Hepatocyte (in vitro differentiated cells): ENCODE data around the gene KCNJ4.

Source experiments
- EZH2 ChIP-seq: fragments of 200-600 bp; sonication (generic); IDR thresholded peaks from 2 replicates; pipeline ENCODE4 v1.6.1; 2016; ENCODE audit warnings: antibody characterized with exemption, mild to moderate bottlenecking, borderline replicate concordance
- EZH2phosphoT487 ChIP-seq: fragments of 200-600 bp; sonication (generic); IDR thresholded peaks from one replicate; pipeline ENCODE4 v1.6.1; 2018; ENCODE audit warnings: antibody characterized with exemption, mild to moderate bottlenecking, low read depth, moderate library complexity; ENCODE audit not compliant: unreplicated experiment, severe bottlenecking
- TF ChIP-seq, protein P1 (sequence below): fragments of 200-600 bp; sonication (generic); IDR thresholded peaks from 2 replicates; pipeline ENCODE4 v1.5.1; 2016; ENCODE audit warnings: antibody characterized with exemption, mild to moderate bottlenecking; ENCODE audit not compliant: poor library complexity

DNA sequence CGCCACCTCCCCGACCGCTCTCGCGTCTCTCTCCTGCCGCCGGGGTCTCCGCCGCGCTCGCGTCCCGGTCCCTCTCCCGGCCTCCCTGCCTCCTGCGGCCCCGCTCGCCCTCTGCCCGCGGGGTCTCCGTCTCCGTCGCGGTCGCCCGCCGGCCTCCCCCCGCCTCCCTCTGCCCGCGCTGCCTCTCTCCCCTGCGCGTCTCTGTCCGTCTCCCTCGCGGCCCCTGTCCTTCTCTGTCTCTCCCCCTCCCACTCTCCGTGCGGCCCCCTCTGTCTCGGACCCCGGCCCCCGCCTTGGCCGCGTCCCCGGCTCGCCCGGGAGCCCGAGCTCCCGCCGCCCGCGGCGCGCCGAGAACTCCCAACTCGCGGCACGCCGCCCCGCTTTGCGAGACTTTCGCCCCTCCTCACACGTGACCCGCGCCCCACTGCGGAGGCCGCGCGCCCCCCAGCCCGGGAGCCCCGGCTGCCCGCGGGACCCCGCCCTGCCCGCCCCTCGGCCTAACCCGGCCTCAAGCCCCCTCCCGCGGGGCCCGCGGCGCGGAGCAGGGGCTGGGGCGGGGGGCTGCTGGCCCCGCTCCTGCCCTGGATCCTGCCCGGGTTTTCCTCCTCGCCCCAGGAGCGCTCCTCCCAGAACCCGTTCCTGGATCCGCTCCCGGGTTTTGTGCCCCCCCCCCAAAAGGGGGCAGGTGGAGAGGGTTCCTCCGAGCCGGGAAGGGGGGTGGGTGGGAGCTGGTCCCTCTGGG, 702 bp upstream of the KCNJ4 start:
- TF ChIP-seq, protein P1, sequence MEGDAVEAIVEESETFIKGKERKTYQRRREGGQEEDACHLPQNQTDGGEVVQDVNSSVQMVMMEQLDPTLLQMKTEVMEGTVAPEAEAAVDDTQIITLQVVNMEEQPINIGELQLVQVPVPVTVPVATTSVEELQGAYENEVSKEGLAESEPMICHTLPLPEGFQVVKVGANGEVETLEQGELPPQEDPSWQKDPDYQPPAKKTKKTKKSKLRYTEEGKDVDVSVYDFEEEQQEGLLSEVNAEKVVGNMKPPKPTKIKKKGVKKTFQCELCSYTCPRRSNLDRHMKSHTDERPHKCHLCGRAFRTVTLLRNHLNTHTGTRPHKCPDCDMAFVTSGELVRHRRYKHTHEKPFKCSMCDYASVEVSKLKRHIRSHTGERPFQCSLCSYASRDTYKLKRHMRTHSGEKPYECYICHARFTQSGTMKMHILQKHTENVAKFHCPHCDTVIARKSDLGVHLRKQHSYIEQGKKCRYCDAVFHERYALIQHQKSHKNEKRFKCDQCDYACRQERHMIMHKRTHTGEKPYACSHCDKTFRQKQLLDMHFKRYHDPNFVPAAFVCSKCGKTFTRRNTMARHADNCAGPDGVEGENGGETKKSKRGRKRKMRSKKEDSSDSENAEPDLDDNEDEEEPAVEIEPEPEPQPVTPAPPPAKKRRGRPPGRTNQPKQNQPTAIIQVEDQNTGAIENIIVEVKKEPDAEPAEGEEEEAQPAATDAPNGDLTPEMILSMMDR, result no peak
- no peak for TF ChIP-seq EZH2phosphoT487
- TF ChIP-seq EZH2, result no peak
